ENCODE data around the gene SHANK2.

Gene SHANK2

GRCh38 chr11:71268706-71269321 is 16.4 kb upstream of the SHANK2 start:
- DNase-seq = no peak

GRCh38 chr11:71267807-71268421 is 15.5 kb upstream of the SHANK2 start:
- no peak for DNase-seq

GRCh38 chr11:71266114-71266833 is 13.9 kb upstream of the SHANK2 start:
- DNase-seq = no peak

DNA sequence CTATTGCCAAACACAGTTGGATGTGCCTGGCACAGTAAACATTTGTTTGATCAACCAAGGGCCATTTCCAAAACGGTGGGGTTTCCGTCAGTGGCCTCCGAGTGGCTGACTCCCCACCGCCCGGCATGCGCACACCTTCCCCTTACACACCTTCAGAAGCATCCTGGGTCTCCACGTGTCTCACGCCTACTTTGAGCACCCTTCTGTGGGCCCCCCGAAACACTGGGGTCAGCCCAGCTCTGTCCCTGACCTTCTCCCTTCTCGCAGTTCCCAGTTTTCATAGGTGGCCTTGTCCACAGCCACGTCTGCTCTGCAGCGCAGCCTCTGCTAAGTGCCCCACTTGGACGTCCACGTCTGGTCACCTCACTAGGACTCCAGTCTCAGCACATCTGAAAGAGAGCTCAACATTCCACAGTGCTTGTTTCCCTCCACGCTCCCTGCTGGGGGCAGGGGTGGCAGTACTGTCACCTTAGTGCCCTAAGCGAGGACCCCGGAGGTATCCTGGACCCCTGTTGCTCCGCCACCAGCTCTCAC is 13.2 kb upstream of the SHANK2 start:
- DNase-seq = no peak

- no peak for DNase-seq
Observed at GRCh38 chr11:71263386-71263785, 11.0 kb upstream of the SHANK2 start.

- DNase-seq = no peak
Observed at GRCh38 chr11:71255800-71256479, 3.6 kb upstream of the SHANK2 start.

- DNase-seq = no peak
Observed at GRCh38 chr11:71255323-71255722, 2.9 kb upstream of the SHANK2 start.

- DNase-seq = no peak
Observed at GRCh38 chr11:71253794-71254193, 1.4 kb upstream of the SHANK2 start.

- DNase-seq = no peak
Observed at GRCh38 chr11:71252770-71253730, 673 bp upstream of the SHANK2 start.

- DNase-seq = no peak
Observed at GRCh38 chr11:71251761-71252268, 562 bp downstream of the SHANK2 start.

DNA sequence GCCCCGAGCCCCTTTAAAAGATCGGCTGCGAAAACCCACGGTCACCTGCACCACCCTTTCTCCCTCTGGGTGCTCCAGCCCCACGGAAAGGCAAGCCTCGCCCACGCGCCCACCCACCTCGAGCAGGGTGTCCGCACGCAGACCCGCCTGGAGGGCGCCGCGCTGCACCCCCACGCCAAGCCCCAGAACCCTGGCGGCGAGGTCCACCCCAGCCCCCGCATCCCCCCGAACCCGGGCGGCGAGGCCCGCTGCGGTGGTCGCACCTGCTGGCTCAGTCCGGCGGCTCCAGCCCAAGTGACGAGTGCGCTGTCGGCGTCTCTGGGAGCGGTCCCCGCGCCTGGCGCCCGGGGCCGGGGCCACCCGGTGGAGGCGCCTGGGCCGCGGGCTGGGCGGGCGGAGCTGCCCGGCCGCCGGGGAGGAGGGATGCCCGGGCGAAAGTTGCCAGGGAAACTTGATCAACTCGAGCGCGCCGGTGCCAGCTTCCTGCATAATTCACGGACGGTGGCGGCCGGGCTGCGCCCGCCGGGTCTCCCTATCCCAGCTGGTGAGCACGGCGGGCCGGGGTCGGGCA is 1.1 kb downstream of the SHANK2 start:
- DNase-seq = no peak

GRCh38 chr11:71250523-71251150 is 1.7 kb downstream of the SHANK2 start:
- DNase-seq = no peak

DNA sequence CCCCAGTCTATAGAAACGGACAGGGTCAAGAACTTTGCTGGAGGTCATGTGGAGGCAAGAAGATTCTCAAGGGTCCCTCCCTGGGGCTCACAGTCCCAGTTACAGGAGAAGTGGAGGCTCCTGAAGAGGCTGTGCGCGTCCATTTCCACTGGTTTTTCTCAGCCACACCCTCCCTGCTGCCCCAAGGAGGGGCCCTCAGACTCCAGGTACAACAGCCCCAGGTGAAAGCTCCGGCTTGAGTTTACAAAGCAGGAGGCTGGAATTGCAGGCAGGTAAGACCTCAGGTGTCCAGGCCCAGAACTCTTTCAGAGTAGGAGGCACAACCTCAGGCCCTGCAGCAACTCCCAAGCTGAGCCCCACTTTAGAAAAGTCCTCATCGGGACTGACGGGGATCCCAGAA is 3.1 kb downstream of the SHANK2 start:
- DNase-seq = no peak

DNA sequence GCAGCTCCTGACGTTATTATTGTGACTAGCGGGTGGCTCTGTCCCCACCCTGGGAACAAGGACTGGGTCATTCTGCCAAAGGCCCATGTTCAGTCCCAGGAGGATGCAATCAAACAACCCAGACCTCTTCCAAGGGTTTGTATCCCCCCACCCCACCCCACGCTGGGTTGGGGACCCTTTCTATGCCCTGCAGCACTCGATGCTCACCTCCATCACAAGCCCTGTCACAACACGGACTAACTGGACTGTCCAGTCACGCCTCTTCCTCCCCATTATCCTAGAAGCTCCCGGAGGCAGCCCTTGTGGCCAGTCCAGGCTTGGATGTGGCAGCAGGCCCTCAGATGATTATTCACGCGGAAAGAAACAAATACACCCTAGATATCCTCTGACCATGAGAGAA is 3.7 kb downstream of the SHANK2 start:
- no peak for DNase-seq

DNA sequence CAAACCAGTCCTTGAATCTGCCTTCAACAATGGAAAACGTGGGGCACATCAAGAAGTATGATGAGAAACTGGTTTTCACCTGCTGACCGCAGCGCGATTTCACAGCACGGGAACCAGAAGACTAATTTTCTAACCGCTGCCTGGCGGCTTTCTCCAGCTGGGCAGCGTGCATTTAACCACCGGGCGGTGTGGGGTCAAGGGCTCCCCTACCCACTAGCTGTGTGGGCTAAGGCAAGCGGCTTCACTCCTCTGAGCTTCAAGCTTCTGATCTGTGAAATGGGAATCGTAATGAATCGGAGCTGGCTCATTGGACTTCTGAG is 4.2 kb downstream of the SHANK2 start:
- DNase-seq = no peak

DNA sequence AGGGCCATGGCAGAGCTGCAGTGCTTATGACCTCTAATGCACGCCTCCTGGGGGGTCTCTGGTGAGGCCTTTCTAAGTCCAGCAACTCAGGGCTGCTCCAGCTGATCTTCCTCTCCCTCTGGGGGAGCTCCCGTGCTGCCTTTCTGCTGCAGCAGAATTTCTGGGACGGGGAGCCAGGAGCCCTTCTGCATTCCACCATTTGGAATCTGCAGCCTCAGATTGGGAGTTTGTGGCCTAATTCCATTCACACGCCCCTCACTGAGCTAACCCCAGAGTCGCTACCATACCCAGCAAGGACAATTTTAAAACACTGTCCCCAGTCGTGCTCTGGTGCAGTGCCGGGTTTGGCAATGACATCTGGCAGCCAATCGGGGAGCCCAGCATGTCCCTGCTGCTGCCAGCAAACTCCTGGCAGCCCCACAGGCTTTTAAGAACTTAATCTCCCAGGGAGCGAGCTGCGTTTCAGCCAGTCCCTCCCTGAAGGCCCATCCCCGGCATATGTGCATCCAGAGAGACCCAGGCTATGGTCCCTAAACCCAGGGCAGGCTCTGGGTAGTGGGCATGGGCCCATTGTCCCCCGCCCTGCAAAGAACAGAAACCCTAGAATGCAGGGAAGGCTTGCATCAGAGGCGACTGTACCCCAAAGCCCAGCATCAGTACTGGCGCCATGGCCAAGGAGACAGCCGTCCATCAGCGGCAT is 4.7 kb downstream of the SHANK2 start:
- DNase-seq = no peak

DNA sequence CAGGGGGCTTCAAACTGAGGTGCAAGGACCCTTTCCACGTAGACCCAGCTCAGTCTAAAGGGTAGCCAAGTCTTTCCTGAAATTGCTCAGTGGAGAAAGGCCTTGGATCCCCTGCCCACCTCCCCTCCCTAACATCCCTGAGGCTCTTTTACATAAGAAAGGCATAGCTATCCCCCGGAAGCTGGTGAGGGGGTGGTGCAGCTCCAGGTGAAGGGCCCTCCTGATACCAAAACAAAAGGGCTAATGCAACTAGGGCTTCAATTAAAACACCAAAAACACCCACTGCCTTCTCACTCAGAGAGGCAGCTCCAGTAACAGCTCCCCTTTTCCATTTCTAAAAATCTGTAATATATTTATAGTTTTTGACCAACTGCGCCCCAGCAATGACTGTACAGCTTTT is 5.8 kb downstream of the SHANK2 start:
- no peak for DNase-seq

- DNase-seq = no peak
Observed at GRCh38 chr11:71245601-71246391, 6.6 kb downstream of the SHANK2 start.

- DNase-seq = no peak
Observed at GRCh38 chr11:71244116-71244810, 8.1 kb downstream of the SHANK2 start.

Data from activated CD4-positive, alpha-beta T cell treated with anti-CD3 and anti-CD28 coated beads, Interleukin-2, Interleukin-6, amounts not matched to agents 100 ng/mL and 50 ng/mL, durations not matched to agents 16 hours and 8 hours (primary cell).